HEK293 (cell line): ENCODE data around the gene ERO1B.

ENCODE experiments used
- CTCF ChIA-PET: fragments of 350-600 bp; formaldehyde crosslinking; extraction: SDS; loops from one replicate; lab custom pipeline; 2021; ENCODE audit warnings: antibody characterized with exemption; lab: Yijun Ruan, JAX
- POLR2A ChIA-PET: fragments of 300-600 bp; formaldehyde crosslinking; extraction: SDS; loops from one replicate; lab custom pipeline; 2020; ENCODE audit warnings: antibody characterized with exemption, inconsistent platforms; lab: Yijun Ruan, JAX
- H3K27ac ChIP-seq: fragments of 200-500 bp; sonication (Bioruptor generic); 2 replicates; pipeline ENCODE4 v1.5.1; 2014; ENCODE audit warnings: low read depth, low read length, control low read depth, inconsistent platforms; ENCODE audit errors: extremely low read depth
- H3K36me3 ChIP-seq, 2 experiments: fragments of 200-500 bp in 1 of 2; sonication (Bioruptor generic) in 1 of 2; 1 replicate in 1 of 2; 2 replicates in 1 of 2; pipeline ENCODE4 v1.5.1; 2014 to 2017; ENCODE audit warnings: inconsistent platforms in 2 of 2, low read length in 2 of 2; ENCODE audit not compliant: control insufficient read depth in 2 of 2, insufficient read depth in 1 of 2
- H3K4me1 ChIP-seq: fragments of 200-500 bp; sonication (Bioruptor generic); 2 replicates; pipeline ENCODE4 v1.5.1; 2014; ENCODE audit warnings: mild to moderate bottlenecking, low read length, inconsistent platforms; ENCODE audit not compliant: control insufficient read depth, insufficient read depth
- H3K4me3 ChIP-seq: 2 replicates; pipeline ENCODE4 v1.5.1; 2011; ENCODE audit warnings: low read depth, mild to moderate bottlenecking, control low read depth, low read length, moderate library complexity
- H3K9me3 ChIP-seq: fragments of 200-500 bp; sonication (Bioruptor generic); 2 replicates; pipeline ENCODE4 v1.5.1; 2014; ENCODE audit warnings: low read depth, low read length, inconsistent platforms; ENCODE audit not compliant: control insufficient read depth, insufficient read depth
- IKZF3 ChIP-seq: fragments of 450-650 bp; IDR thresholded peaks from 2 replicates; pipeline ENCODE4 v1.5.0; 2018; ENCODE audit warnings: missing biosample characterization, mild to moderate bottlenecking, missing genetic modification characterization, moderate library complexity
- SCRT2 ChIP-seq: fragments of 450-650 bp; formaldehyde crosslinking; IDR thresholded peaks from 2 replicates; pipeline ENCODE4 v1.5.1; 2016; ENCODE audit warnings: missing biosample characterization, missing genetic modification characterization
- TRIM28 ChIP-seq: IDR thresholded peaks from 2 replicates; pipeline ENCODE4 v1.6.1; 2011; ENCODE audit warnings: low read length, control low read depth, borderline replicate concordance
- ZNF138 ChIP-seq: fragments of 450-650 bp; formaldehyde crosslinking; IDR thresholded peaks from 2 replicates; pipeline ENCODE4 v1.5.1; 2016; ENCODE audit warnings: missing biosample characterization, missing genetic modification characterization, borderline replicate concordance
- ZNF157 ChIP-seq: fragments of 450-650 bp; formaldehyde crosslinking; IDR thresholded peaks from 2 replicates; pipeline ENCODE4 v1.5.1; 2016; ENCODE audit warnings: missing biosample characterization, missing genetic modification characterization
- ZNF324 ChIP-seq: fragments of 450-650 bp; formaldehyde crosslinking; IDR thresholded peaks from 2 replicates; pipeline ENCODE4 v1.5.1; 2016; ENCODE audit warnings: missing biosample characterization, missing genetic modification characterization
- ZNF366 ChIP-seq: fragments of 450-650 bp; formaldehyde crosslinking; conservative IDR thresholded peaks from 2 replicates; pipeline ENCODE4 v1.5.1; 2016; ENCODE audit warnings: missing biosample characterization, missing genetic modification characterization
- ZNF391 ChIP-seq: fragments of 450-650 bp; formaldehyde crosslinking; IDR thresholded peaks from 2 replicates; pipeline ENCODE4 v1.5.1; 2016; ENCODE audit warnings: low read depth, missing biosample characterization, missing genetic modification characterization, borderline replicate concordance
- ZNF530 ChIP-seq: fragments of 450-650 bp; formaldehyde crosslinking; IDR thresholded peaks from 2 replicates; pipeline ENCODE4 v1.5.1; 2016; ENCODE audit warnings: low read depth, missing biosample characterization, missing genetic modification characterization
- ZNF664 ChIP-seq: fragments of 450-650 bp; formaldehyde crosslinking; IDR thresholded peaks from 2 replicates; pipeline ENCODE4 v1.5.1; 2016; ENCODE audit warnings: missing biosample characterization, missing genetic modification characterization
- ZNF777 ChIP-seq: fragments of 450-650 bp; formaldehyde crosslinking; IDR thresholded peaks from 2 replicates; pipeline ENCODE4 v1.5.1; 2017; ENCODE audit warnings: missing biosample characterization, missing genetic modification characterization, borderline replicate concordance
- ZNF837 ChIP-seq: fragments of 450-650 bp; formaldehyde crosslinking; IDR thresholded peaks from 2 replicates; pipeline ENCODE4 v1.5.1; 2016; ENCODE audit warnings: missing biosample characterization, missing genetic modification characterization
- ZNF843 ChIP-seq: fragments of 450-650 bp; formaldehyde crosslinking; IDR thresholded peaks from 2 replicates; pipeline ENCODE4 v1.5.1; 2016; ENCODE audit warnings: missing biosample characterization, missing genetic modification characterization
- ZSCAN16 ChIP-seq: fragments of 450-650 bp; formaldehyde crosslinking; IDR thresholded peaks from 2 replicates; pipeline ENCODE4 v1.5.1; 2016; ENCODE audit warnings: missing biosample characterization, missing genetic modification characterization
- TF ChIP-seq, protein P1 (sequence below): fragments of 450-650 bp; formaldehyde crosslinking; IDR thresholded peaks from 2 replicates; pipeline ENCODE4 v1.5.1; 2016; ENCODE audit warnings: missing biosample characterization, missing genetic modification characterization
- TF ChIP-seq, protein P2 (sequence below): fragments of 450-650 bp; formaldehyde crosslinking; IDR thresholded peaks from 2 replicates; pipeline ENCODE4 v1.5.1; 2017; ENCODE audit warnings: missing biosample characterization, mild to moderate bottlenecking, missing genetic modification characterization, moderate library complexity
- TF ChIP-seq, protein P3 (sequence below): fragments of 450-650 bp; formaldehyde crosslinking; IDR thresholded peaks from 2 replicates; pipeline ENCODE4 v1.5.1; 2016; ENCODE audit warnings: missing biosample characterization, missing genetic modification characterization
- TF ChIP-seq, protein P4 (sequence below): fragments of 450-650 bp; formaldehyde crosslinking; IDR thresholded peaks from 2 replicates; pipeline ENCODE4 v1.5.1; 2016; ENCODE audit warnings: missing biosample characterization, missing genetic modification characterization, borderline replicate concordance

ERO1B gene

GRCh38 chr1:236211815-236212214 is 69.9 kb downstream of the ERO1B start:
- ChIA-PET CTCF (interaction anchor here (0.7 kb wide), 1 partner anchor 119 kb away, joined by 3 read pairs; no protein-coding TSS in a partner anchor), POLR2A (no interaction called here)
- Histone ChIP-seq H3K27ac (no peak overlapping the region), H3K4me3 (no peak overlapping the region), H3K9me3 (no peaks in the 10 kb centered on the region), H3K36me3 (0 out of 3 replicates have a peak, but pooled peaks cover 0 to 4% of the 10 kb centered on the region in 2 experiments), H3K4me1 (peaks cover 9% of the 10 kb centered on the region)
- TF ChIP-seq ZNF324 (tag by site-specific recombination) (no peak), ZNF843 (no peak), ZNF837 (no peak), SCRT2 (tag by site-specific recombination) (peak; percentile 61), ZNF366 (tag by site-specific recombination) (no peak), TRIM28 (no peak), ZNF391 (tag by site-specific recombination) (no peak), ZSCAN16 (no peak), ZNF530 (no peak), ZNF777 (tag by site-specific recombination) (no peak), ZNF157 (0 out of 2 replicates have a peak, but pooled peaks have one; percentile 11), IKZF3 (tag by site-specific recombination) (no peak)
- TF ChIP-seq, protein P1, sequence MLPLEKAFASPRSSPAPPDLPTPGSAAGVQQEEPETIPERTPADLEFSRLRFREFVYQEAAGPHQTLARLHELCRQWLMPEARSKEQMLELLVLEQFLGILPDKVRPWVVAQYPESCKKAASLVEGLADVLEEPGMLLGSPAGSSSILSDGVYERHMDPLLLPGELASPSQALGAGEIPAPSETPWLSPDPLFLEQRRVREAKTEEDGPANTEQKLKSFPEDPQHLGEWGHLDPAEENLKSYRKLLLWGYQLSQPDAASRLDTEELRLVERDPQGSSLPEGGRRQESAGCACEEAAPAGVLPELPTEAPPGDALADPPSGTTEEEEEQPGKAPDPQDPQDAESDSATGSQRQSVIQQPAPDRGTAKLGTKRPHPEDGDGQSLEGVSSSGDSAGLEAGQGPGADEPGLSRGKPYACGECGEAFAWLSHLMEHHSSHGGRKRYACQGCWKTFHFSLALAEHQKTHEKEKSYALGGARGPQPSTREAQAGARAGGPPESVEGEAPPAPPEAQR (tag by site-specific recombination): no peak
- TF ChIP-seq, protein P2, sequence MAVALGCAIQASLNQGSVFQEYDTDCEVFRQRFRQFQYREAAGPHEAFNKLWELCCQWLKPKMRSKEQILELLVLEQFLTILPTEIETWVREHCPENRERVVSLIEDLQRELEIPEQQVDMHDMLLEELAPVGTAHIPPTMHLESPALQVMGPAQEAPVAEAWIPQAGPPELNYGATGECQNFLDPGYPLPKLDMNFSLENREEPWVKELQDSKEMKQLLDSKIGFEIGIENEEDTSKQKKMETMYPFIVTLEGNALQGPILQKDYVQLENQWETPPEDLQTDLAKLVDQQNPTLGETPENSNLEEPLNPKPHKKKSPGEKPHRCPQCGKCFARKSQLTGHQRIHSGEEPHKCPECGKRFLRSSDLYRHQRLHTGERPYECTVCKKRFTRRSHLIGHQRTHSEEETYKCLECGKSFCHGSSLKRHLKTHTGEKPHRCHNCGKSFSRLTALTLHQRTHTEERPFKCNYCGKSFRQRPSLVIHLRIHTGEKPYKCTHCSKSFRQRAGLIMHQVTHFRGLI (tag by site-specific recombination): no peak
- TF ChIP-seq, protein P3, sequence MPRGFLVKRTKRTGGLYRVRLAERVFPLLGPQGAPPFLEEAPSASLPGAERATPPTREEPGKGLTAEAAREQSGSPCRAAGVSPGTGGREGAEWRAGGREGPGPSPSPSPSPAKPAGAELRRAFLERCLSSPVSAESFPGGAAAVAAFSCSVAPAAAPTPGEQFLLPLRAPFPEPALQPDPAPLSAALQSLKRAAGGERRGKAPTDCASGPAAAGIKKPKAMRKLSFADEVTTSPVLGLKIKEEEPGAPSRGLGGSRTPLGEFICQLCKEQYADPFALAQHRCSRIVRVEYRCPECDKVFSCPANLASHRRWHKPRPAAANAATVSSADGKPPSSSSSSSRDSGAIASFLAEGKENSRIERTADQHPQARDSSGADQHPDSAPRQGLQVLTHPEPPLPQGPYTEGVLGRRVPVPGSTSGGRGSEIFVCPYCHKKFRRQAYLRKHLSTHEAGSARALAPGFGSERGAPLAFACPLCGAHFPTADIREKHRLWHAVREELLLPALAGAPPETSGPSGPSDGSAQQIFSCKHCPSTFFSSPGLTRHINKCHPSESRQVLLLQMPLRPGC: no peak

GRCh38 chr1:236209713-236210112 is 72.0 kb downstream of the ERO1B start:
- no peak overlapping the region for H3K27ac ChIP-seq
- peak; percentile 30; the same call in 1 of the 2 replicates for TF ChIP-seq ZNF664 (tag by site-specific recombination)
- TF ChIP-seq, protein P4, sequence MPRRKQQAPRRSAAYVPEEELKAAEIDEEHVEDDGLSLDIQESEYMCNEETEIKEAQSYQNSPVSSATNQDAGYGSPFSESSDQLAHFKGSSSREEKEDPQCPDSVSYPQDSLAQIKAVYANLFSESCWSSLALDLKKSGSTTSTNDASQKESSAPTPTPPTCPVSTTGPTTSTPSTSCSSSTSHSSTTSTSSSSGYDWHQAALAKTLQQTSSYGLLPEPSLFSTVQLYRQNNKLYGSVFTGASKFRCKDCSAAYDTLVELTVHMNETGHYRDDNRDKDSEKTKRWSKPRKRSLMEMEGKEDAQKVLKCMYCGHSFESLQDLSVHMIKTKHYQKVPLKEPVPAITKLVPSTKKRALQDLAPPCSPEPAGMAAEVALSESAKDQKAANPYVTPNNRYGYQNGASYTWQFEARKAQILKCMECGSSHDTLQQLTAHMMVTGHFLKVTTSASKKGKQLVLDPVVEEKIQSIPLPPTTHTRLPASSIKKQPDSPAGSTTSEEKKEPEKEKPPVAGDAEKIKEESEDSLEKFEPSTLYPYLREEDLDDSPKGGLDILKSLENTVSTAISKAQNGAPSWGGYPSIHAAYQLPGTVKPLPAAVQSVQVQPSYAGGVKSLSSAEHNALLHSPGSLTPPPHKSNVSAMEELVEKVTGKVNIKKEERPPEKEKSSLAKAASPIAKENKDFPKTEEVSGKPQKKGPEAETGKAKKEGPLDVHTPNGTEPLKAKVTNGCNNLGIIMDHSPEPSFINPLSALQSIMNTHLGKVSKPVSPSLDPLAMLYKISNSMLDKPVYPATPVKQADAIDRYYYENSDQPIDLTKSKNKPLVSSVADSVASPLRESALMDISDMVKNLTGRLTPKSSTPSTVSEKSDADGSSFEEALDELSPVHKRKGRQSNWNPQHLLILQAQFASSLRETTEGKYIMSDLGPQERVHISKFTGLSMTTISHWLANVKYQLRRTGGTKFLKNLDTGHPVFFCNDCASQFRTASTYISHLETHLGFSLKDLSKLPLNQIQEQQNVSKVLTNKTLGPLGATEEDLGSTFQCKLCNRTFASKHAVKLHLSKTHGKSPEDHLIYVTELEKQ (tag by site-specific recombination): no peak
- TF ChIP-seq ZNF138: no peak
- peaks cover 5 to 10% of the 10 kb centered on the region in 2 experiments; a peak in 2 of 3 replicates for H3K36me3 ChIP-seq
- CTCF ChIA-PET: interaction anchor here (0.6 kb wide), 1 partner anchor 400 kb away, joined by 4 read pairs; no protein-coding TSS in a partner anchor
- no peak overlapping the region for H3K4me3 ChIP-seq
- H3K4me1 ChIP-seq: peaks cover 14% of the 10 kb centered on the region
- H3K9me3 ChIP-seq: no peaks in the 10 kb centered on the region
- POLR2A ChIA-PET: no interaction called here
